Lower leg skin (tissue), 4 donors: ENCODE data around the gene MCM7. TPM values are rescaled to one million over a fixed set of nuclear protein-coding genes. Genes with fewer than 3 reads are reported as not detected.

ENCODE experiments used
- DNase-seq, 2 donors: peaks; one replicate each; pipeline ENCODE4 v3.0.0-alpha.2; 2019; ENCODE audit warnings: low spot score in 2 of 2
- H3K4me3 ChIP-seq: fragments of 200-600 bp; sonication (generic); 2 replicates; pipeline ENCODE4 v1.5.1; 2017; ENCODE audit warnings: mild to moderate bottlenecking, low read depth; ENCODE audit not compliant: poor library complexity, severe bottlenecking
- POLR2A ChIP-seq, 2 donors: fragments of 450-650 bp; IDR thresholded peaks; one replicate each; pipeline ENCODE4 v1.6.1; 2016 to 2017; ENCODE audit warnings: antibody characterized with exemption in 2 of 2, mild to moderate bottlenecking in 1 of 2, moderate library complexity in 1 of 2
- WGBS, 2 donors: methylation state at CpG; one replicate each; pipeline ENCODE4 v1.1.5; 2018; 5-methylcytosine and 5-hydroxymethylcytosine counted together
- intact Hi-C: fragments of 100-400 bp; cut with DNase I; formaldehyde crosslinking; loops from one replicate; pipeline ENCODE4 v1.15.0; 2023; ENCODE audit warnings: low total_unique reads
- total RNA-seq, 4 donors: library from RNA; depleted of rRNA; stranded (reverse); fragments of >200 nt; gene quantifications; one replicate each; pipeline ENCODE4 v1.1.0, GENCODE V29; 2016
- TF ChIP-seq, protein P1 (sequence below), 3 donors: fragments of 450-650 bp; IDR thresholded peaks; one replicate each; pipeline ENCODE4 v1.5.1; 2016; ENCODE audit warnings: antibody characterized with exemption in 3 of 3, mild to moderate bottlenecking in 3 of 3, moderate library complexity in 2 of 3

MCM7 gene
- total RNA-seq, 4 donors from 2014 or later, result 41.5 to 52.2 (median 50.4) TPM

DNA sequence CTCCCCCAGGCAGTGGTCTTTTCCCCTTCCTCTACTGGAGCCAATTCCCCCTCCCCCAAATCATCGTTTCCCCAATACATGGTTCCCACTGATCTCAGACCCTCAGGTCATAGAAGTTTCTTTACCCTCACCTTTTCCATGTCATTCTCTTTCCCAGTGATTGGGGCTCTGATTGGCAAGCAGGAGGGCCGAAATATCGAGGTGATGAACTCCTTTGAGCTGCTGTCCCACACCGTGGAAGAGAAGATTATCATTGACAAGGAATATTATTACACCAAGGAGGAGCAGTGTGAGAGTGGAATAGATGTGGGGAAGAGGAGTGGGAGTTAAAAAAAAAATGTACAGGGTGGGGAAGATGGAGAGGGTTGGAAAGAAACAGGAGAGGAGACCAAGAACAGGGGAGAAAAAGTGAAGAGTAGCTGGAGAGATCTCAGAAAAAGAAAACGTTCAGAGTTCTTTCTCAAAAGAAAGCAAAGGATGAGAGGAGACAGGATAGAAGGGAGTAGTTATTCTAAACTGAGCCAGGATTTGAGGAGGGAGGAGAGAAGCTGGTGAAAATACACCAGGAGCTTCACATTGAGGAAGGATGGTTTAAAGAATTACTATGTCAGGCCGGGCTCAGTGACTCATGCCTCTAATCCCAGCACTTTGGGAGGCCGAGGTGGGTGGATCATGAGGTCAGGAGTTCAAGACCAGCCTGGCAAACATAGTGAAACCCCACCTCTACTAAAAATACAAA is 11.6 kb downstream of the MCM7 start:
- 19 to 24% methylated on average over 7 of the region's 7 CpGs for WGBS, 2 donors
- intact Hi-C loops, result no loop called here
- peak overlapping the region; percentile 42 for H3K4me3 ChIP-seq
- no peak for DNase-seq
- TF ChIP-seq, protein P1, sequence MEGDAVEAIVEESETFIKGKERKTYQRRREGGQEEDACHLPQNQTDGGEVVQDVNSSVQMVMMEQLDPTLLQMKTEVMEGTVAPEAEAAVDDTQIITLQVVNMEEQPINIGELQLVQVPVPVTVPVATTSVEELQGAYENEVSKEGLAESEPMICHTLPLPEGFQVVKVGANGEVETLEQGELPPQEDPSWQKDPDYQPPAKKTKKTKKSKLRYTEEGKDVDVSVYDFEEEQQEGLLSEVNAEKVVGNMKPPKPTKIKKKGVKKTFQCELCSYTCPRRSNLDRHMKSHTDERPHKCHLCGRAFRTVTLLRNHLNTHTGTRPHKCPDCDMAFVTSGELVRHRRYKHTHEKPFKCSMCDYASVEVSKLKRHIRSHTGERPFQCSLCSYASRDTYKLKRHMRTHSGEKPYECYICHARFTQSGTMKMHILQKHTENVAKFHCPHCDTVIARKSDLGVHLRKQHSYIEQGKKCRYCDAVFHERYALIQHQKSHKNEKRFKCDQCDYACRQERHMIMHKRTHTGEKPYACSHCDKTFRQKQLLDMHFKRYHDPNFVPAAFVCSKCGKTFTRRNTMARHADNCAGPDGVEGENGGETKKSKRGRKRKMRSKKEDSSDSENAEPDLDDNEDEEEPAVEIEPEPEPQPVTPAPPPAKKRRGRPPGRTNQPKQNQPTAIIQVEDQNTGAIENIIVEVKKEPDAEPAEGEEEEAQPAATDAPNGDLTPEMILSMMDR (IDR thresholded peaks at IDR 0.05), result no peak
- no peak for TF ChIP-seq POLR2A (IDR thresholded peaks at IDR 0.05)

DNA sequence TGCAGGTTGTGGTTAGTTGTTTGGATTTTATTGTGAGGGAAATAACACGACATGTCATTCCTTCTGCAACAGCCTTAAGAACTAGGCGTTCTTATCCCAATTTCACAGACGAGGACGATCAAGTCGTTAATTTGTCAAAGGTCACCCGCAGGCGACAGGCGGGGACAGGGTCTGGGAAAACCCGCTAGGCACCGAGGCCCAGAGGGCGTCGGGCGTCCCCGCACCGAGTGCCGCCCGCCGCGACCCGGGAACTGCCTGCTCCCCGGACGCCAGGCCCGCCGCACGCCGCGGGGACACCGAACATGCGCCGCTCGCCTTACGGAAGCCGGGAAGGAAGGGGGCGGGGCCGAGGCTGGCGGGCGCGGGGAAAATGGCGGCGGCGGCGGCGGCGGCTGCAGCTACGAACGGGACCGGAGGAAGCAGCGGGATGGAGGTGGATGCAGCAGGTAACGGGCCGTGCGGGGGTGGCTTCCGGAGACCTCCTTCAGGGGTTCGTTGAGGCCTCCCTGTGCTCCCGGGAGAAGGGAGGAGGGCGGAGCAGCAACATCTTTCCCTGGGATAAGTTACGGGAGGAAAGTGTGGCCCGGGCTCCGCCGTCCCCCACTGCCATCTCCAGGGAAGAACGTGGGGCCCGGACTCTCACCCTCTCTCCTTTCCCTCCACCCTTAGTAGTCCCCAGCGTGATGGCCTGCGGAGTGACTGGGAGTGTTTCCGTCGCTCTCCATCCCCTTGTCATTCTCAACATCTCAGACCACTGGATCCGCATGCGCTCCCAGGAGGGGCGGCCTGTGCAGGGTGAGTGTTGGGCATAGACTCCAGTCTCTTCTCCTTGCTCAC is 12.4 kb downstream of the MCM7 start, which contains the start of gene COPS6:
Gene COPS6, plus strand, starts transcription at position 349 of the 837 bp plus-strand sequence. Its CDS starts 22 bp downstream, at position 371.
- intact Hi-C loops, result no loop called here
- TF ChIP-seq POLR2A (IDR thresholded peaks at IDR 0.05), result peak in 1 of 2 donors; percentile 8
- TF ChIP-seq, protein P1 (IDR thresholded peaks at IDR 0.05), result no peak
- WGBS, 2 donors, result 0% methylated on average over 38 to 62 of the region's 68 CpGs
- H3K4me3 ChIP-seq, result peak within 1 kb of the TSS; percentile 42
- DNase-seq, result peak; percentile 72 to 97

DNA sequence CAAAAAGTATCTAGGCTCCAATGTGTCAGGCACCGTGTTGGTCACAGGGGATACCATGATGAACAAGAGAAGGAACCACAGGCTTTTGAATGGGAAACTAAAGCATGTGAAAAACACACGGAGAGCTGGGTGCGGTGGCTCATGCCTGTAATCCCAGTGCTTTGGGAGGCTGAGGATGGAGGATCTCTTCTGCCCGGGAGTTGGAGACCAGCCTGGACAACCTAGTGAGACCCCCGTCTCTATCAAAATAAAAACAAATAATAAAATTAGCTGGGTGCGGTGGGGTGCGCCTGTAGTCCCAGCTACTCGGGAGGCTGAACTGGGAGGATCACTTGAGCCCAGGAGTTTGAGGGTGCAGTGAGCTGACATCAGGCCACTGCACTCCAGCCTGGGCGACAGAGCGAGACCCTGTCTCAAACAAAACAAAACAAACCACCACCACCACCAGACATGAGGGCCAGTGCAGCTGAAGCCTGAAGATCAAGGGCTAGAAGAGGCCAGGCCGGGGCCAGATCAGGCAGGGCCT is 13.0 kb downstream of the MCM7 start:
- no peak overlapping the region for H3K4me3 ChIP-seq
- WGBS, 2 donors, result 78 to 79% methylated on average over 11 of the region's 11 CpGs
- intact Hi-C loops, result no loop called here
- no peak for DNase-seq
- no peak for TF ChIP-seq POLR2A (IDR thresholded peaks at IDR 0.05)
- TF ChIP-seq, protein P1 (IDR thresholded peaks at IDR 0.05), result no peak

DNA sequence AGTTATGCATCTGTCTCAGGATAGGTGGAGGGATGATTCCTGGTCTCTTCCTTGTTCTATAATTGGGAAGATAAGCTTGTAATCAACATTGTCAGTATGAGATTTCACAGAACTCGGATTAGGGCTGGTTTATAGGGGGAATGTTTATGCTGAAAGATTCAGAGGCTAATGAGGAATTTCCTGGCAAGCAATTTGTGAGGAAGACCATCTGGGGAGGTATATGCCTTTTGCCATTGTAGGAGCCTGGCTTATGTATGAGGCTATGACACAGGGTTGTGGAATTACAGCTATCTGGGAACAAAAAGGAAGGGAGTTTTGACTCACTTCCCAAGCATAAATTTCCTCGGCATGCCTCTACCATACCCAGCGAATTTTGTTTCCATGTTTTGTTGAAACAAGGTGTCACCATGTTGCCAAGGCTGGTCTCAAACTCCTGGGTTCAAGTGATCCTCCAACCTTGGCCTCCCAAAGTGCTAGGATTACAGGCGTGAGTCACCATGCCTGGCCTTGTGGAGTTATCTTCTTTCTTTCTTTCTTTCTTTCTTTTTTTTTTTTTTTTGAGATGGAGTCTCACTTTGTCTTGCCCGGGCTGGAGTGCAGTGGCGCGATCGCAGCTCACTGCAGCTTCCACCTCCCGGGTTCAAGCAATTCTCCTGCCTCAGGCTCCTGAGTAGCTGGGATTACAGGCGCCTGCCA is 14.0 kb downstream of the MCM7 start:
- no peak for DNase-seq
- intact Hi-C loops, result no loop called here

DNA sequence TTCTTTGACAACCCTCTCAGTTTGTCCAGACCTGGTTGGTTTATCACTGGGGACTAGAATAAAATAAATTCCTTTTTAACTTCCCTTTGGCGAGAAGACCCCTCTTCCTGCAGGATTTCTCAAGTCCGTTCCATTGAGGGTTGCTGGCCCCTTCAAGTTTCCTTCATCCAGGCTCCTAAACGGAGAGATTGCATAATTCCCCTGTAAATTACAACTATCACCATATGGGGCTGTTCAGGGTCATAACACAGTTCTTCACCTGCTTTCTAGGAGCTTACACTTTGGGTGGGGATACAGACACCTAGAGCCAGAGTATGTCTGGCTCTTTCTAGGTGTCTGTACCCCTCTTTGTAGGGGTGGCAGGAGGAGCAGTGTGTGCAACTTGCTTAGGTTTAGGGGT is 15.7 kb downstream of the MCM7 start:
- DNase-seq, result no peak
- H3K4me3 ChIP-seq, result no peak overlapping the region
- TF ChIP-seq, protein P1 (IDR thresholded peaks at IDR 0.05), result no peak
- TF ChIP-seq POLR2A (IDR thresholded peaks at IDR 0.05), result no peak
- intact Hi-C loops, result no loop called here
- 56 to 60% methylated on average over 3 of the region's 3 CpGs for WGBS, 2 donors

More for the DNA sequence above, 14.0 kb downstream of the MCM7 start:
- 78% methylated on average over 10 of the region's 10 CpGs for WGBS, 2 donors
- no peak overlapping the region for H3K4me3 ChIP-seq
- TF ChIP-seq POLR2A (IDR thresholded peaks at IDR 0.05), result no peak
- TF ChIP-seq, protein P1 (IDR thresholded peaks at IDR 0.05), result no peak
